SHP77 treated with DMSO at 0.1 percent for 48 hours (cell line): ENCODE data around the gene FXN.
"Not testable (repeated sequence)": the region's sequence is repeated elsewhere in the genome, so short reads cannot be mapped to it uniquely, and the experiment has no call there.

ENCODE experiments used
- DNase-seq: peaks from one replicate; lab custom pipeline; 2025; lab: John Stamatoyannopoulos, UW

The FXN gene

DNA sequence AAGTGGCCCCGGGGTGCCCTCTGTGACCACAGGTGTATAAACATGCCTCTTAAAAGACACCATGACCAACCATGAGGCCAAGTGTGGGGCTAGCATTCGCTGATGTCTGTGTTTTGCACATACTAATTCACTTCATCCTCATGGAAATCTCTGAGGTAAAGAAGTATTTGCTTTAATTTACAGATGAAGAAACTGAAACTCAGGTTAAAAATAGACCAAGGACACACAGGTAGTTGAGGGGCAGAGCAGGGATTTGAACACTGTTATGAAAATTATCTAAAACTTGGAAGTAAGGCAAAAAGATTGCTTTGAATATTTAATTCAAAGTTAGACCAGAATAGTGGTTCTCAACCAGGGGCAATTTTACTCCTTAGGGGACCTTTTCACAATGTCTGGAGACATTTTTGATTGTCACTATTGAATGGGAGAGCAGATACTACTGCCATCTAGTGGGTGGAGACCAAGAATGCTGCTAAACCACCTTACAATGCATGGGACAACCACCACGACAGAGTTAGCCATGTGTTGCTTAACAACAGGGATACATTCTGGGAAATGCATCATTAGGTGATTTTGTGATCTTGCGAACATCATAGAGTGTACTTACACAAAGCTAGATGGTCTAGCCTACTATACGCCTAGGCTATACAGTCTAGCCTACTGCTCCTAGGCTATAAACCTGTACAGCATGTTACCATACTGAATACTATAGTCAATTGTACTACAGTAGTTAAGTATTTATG is 8.0 kb upstream of the FXN start:
- DNase-seq: no peak

DNA sequence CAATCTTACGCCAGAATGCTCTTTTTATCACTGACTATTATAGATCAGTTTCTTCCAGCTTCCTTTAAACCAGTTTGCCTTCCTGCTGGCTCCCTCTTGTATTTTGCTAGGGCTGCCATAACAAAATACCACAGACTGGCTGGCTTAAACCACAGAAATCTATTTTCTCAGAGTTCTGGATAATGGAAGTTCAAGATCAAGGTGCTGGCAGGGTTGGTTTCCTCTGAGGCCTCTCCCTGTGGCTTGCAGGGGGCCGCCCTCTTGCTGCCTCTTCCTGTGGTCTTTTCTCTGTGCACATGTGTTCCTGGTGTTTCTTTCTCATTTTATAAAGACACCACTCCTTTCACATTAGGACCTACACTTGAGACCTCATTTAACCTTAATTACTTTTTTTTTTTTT is 6.8 kb upstream of the FXN start:
- DNase-seq: no peak

DNA sequence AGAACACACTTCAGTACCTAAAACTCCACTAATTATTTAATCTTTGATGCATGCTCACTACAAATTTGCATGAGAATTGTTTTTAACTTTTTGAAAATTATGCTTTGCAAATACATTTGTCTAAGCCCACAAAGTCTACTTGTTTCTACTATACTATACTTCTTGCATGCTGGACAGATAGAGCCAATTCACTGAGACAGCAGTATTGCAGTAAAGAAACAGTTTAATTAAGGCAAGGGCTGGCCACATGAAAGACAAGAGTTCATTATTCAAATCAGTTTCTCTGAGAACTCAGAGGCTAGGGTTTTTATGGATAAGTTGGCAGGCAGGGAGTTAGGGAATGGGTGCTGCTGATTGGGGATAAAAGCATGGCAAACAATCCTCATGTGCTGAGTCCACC is 6.0 kb upstream of the FXN start:
- no peak for DNase-seq

DNA sequence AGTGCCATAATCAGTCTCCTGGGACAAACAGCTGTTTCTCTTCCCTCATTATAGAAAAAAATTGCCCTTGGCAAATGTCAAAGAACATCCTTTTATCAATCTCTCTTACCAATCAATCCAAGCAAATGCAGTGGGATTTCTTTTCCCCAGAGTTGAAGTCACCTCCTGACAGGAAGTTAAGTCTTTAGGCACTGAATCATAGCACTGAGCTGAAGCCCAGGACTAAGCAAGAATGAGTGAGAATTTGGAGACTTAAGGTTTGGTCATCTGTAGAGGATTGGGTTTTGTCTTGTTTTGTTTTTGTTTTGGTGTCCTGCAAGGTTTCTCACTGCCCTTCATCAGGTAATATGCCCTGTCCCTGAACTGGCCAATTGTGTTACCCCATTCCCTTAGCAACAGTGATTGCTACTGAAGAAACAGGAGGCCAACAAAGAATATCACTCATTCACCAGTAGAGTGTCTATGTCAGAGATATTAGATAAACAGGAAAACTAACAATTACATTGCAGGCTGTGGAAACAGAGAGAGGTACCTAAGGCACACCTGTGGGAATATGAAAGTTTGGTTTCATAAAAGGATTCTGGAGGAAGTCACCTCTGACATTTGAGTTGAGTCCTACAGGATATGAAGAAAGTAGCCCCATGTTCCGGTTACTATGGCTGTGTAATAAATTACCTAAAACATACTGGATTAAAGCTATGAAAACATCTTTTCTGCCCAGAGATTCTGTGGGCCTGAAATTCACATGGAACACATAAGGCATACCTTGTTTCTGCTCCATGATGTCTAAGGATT is 4.5 kb upstream of the FXN start:
- no peak for DNase-seq

DNA sequence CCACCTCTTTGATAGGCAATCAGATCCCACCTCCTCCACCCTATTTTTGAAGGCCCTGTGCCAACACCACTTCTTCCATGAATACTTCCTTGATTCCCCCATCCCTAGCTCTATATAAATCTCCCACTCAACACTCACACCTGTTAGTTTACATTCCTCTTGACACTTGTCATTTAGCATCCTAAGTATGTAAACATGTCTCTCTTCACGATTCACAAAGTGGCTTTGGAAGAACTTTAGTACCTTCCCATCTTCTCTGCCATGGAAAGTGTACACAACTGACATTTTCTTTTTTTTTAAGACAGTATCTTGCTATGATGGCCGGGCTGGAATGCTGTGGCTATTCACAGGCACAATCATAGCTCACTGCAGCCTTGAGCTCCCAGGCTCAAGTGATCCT is 1.5 kb upstream of the FXN start:
- DNase-seq: no peak

DNA sequence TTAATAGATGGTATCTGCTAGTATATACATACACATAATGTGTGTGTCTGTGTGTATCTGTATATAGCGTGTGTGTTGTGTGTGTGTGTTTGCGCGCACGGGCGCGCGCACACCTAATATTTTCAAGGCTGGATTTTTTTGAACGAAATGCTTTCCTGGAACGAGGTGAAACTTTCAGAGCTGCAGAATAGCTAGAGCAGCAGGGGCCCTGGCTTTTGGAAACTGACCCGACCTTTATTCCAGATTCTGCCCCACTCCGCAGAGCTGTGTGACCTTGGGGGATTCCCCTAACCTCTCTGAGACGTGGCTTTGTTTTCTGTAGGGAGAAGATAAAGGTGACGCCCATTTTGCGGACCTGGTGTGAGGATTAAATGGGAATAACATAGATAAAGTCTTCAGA is 757 bp downstream of the FXN start:
- DNase-seq: no peak

DNA sequence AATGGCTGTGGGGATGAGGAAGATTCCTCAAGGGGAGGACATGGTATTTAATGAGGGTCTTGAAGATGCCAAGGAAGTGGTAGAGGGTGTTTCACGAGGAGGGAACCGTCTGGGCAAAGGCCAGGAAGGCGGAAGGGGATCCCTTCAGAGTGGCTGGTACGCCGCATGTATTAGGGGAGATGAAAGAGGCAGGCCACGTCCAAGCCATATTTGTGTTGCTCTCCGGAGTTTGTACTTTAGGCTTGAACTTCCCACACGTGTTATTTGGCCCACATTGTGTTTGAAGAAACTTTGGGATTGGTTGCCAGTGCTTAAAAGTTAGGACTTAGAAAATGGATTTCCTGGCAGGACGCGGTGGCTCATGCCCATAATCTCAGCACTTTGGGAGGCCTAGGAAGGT is 1.2 kb downstream of the FXN start:
- no peak for DNase-seq

DNA sequence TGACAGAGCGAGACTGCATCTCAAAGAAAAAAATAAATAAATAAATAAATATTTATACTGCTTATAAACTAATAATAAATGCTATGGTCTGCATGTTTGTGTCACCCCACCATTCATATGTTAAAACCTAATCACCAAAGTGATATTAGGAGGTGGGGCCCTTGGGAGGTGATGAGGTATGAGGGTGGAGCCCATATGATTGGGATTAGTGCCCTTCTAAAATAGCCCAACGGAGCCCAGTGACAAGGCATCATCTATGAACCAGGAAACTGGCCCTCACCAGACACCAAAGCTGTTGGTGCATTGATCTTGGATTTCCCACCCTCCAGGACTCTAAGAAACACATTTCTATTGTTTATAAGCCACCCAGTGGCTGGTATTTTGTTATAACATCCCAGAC is 5.1 kb downstream of the FXN start:
- DNase-seq: no peak

DNA sequence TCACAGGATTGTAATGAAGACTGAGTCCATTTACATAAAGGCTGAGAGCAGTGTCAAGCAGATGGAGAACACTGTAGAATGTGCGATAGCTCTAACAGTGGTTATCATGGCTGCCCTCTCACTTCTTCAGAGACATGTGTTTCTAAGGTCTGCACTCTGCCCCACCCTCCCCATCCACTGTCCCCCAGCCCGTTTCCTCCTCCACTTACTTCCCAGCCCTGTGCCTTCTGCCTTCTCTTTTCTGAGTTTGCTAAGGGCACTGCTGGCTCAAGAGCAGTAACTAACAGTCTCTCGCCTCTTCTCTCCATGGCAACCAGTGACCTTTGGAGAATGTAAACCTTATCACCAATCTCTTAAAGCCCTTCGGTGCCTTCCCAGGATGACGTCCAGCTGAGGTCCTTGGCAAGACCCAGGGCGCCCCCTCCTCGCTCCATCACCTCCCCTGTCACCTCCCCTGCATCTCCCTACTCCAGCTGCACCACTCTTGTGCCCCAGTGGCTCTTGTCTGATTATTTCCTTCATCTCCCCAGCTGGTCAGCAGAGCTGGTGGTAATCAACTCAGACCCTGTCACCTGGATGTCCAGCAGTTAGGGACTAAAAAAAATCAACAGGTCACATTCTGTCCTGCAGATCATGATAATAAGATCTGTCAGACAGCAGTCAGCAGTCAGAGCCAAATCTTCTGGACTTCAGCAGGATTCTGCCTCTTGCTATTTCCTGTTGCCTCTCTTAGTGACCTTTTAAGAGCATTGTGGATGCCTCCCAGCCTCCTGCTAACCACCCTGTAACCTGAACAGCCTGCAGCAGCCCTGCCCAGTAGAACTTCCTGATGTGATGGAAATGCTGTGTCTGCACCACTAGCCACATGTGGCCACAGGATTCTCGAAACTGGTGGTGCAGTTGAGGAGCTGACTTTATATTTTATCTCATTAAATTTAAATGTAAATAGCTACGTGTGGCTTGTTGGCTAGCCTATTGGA is 9.0 kb downstream of the FXN start:
- no peak for DNase-seq

DNA sequence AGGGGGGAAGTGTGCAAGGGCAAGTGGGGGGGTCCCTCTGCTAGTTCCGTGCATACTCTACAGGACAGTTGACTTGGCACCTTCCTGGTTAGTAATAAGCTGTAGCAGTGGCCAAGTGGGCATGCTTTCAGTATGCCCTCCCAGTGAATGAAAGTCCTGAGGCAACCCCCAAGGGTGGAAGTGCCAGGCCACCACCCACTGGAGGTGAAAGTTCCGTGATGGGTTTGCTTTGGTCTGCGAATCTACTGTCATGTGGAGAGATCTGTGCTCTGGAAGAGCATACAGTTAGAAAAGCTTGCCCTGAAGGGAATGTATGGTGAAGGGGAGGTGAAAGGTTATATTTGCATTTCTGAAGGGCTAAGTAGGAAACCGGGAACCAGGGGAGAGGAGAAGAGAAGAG is 10.3 kb downstream of the FXN start:
- DNase-seq: no peak

DNA sequence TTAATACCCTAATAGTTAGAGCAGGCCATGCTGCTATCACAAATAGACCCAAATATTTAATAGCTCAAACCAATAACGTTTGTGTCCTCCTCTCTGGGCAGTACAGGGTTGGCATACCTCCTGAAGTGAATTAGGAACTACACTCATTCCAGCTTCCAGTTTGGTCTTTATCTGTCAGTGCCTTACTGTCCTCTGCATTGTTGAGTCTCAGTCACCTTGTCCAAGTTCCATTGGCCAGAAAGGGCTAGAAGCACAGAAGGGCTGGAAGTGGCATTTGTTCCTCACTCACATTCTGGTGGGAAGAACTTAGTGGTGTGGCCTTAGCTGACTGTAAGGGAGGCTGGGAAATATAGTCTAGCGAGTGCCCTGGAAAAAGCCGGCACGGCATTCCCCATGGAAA is 11.2 kb downstream of the FXN start:
- no peak for DNase-seq

DNA sequence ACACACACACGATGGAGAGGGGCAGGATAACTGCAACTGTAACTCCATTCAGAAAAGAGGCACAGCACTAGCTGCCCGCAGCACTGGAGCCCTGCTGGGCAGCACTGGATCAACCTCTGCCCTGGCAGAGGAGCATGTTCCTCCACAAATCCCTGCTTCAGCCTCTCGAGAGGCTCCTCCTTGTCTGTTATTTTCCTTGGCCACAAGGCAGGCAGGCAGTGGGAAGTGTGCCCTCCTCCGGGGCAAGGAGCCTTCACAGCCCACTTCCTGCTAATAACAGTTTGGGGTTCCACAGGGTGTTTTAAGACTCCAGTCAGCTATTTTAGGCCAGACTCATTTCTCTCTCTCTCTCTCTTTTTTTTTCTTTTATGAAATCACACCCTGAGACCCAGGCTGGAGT is 11.8 kb downstream of the FXN start:
- DNase-seq: no peak

DNA sequence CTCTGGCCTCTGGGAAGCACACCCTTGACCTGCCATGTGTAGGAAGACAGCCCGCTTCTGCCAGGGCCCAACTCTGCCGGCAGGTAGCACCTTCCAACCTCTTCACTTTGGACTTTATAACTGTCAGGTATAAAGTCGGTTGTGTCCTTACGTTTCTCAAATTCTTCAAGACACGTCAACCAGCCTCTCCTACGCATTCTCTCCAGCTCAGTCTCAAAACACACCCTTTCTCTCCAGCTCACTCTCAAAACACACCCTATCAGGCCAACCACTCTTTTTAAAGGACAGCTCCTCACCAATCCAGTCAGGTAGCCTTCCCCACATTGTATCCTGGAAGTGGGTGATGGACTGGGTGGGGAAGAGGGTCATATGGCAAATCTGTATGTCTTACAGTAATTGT is 13.5 kb downstream of the FXN start:
- no peak for DNase-seq

DNA sequence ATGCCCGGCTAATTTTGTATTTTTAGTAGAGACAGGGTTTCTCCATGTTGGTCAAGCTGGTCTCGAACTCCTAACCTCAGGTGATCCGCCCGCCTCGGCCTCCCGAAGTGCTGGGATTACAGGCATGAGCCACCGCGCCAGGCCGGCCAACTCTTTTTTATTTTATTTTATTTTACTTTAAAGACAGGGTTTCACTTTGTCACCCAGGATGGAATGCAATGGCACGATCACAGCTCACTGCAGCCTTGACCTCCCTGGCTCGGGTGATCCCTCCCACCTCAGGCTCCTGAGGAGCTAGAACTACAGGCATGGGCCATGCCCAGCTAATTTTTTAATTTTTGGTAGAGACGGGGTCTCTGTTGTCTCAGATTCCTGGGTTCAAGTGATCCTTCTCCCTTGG is 15.4 kb downstream of the FXN start:
- DNase-seq: not testable (repeated sequence)

DNA sequence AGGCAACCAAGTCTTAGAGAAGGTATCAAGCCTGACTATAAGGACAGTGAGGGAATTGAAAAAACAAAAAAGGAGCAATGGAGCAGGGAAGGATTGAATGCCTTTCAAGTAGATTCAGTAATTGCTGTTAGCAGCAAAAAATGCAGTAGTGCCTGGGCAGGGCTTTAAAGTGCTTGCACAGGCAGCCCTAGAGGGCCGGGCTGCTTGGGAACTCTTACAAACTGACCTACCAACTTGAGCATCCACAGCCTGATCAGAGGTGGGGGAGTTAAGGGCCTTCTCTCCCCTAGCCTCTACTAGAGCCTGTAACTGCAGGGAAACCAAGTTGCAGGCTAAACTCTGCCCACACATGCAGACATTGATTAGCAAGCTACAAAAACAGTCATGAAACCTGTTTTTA is 19.4 kb downstream of the FXN start:
- DNase-seq: no peak

DNA sequence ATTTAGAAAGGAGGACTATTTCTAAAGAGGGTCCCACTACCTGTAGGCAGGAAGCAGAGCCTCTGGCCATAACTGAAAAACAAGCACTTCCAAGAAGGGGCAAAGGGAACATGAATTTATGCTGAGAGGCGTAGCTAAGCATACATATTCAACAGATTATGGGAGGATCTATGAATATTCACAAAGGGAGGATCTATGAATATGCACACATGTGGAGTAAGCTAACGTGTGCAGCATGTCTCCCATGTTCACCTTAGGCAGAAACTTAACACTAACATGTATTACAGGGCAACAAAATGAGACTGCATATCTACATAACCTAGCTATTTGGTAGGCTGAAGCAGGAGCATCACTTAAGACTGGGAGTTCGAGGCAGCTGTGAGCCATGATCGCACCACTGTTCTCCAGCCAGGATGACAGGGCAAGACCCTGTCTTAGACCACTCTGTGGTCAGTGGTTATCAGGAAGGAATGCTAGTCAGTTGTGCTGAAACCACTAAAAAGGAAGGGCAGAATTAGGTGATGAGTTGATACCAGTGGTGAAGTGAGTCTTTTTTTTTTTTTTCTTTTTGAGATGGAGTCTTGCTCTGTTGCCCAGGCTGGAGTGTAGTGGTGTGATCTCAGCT is 20.8 kb downstream of the FXN start:
- no peak for DNase-seq

DNA sequence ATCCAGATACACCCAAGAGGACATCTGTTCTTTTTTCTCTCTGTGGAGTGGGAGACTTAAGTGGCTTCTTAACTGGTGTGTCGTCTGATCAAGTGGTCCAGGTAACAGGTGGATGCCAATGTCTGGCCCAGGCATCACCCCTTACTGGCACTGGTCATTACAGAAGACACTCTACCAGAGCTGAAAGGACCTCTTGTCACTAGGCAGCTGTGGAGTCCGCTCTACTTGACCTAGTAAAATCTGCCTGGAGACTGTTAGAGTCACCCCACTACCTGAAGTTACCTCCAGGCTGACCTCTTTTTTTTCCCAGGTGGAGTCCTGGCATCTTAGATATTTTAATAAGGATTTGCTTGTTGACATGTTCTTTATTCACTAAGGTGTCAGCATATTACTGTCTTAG is 22.5 kb downstream of the FXN start:
- no peak for DNase-seq

DNA sequence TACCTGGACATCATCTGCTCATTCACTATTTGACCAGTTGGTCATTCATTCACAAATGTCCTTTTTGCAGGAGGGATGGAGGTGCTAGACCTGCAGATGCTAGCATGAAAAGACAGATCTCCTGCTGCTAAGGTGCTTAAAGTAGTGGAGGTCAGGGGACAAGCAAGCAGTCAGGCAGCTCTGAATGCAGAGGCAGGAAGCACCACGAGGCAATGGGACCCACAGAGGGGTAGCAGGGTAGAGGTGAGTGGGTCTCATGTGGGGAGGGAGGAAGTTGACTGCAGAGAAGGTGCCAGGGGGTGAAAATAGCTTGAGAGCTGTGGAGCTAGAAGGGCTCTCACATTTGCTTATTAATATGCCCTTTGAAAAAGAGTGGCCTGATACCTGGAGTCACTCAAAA is 25.2 kb downstream of the FXN start:
- DNase-seq: no peak

DNA sequence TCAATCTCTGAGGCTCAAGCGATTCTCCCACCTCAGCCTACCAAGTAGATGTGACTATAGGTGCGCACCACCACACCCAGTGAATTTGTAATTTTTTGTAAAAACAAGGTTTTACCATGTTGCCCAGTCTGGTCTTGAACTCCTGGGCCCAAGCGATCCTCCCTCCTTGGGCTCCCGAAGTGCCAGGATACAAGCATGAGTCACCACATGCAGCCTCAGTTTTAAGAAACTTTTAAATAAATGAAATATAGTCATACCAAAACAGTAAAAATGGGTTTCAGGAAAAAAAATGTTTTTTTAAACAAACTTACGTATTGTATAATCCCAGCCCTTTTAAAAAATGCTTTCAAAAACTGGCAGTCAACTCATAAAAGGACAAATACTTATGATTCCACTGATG is 26.6 kb downstream of the FXN start:
- no peak for DNase-seq

DNA sequence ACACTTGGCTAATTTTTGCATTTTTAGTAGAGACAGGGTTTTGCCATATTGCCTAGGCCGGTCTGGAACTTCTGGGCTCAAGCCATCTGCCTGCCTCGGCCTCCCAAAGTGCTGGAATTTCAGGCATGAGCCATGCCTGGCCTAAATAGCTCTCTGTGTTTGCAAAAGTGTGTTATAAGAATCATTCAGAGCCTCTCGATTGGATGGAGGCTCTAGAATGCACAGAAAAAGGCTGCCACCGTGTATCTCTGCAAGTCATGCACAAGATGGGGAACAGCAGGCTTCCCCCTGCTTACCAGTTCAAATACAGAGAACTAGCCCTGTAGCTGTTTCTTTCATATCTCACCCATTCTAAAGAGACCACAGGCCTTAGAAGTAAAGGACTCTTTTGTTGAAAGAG is 28.3 kb downstream of the FXN start:
- DNase-seq: no peak

DNA sequence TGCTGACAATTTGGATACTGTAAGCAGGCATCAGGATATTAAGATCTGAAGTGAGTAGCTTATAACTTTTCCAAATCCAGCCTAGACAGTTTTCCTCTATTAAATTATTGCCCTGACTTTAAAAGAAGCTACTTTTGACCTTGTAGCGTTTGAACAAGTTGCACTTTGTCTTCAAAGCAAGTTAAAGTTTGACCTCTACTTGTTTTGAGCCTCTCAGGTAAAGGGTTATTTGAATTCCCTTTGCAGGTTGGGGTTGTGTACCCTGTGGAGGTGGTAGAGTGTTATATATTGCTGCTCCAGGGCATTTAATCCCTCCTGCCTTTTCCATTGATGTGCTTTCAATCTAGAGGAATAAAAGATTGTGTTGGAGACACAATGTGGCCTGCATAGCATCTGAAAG is 30.1 kb downstream of the FXN start:
- DNase-seq: no peak

DNA sequence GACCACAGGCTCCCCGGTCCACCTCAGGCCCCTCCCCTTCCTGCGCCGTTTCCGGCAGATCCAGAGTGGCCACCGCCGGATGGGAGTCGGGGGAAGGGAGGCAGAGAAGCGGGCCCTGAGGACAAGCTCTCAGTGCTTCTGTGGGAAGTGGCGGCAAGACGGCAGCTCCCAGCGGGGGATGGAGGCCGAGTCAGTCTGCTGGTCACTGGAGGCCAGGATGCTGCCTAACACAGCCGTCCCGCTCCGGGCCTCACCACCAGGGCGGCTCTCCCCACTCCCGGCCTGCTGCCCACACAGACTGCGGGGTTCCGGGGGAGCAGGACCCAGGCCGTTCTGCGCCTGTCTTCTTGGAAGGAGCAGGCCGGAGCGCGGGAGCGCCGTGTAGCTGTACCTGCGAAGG is 31.4 kb downstream of the FXN start:
- DNase-seq: no peak
